Neural cell (in vitro differentiated cells): ENCODE results near the gene OAS1. TPM values are rescaled to one million over a fixed set of nuclear protein-coding genes. Genes with fewer than 3 reads are reported as not detected.

Experiments
- H2AFZ ChIP-seq: fragments of 200-600, 300-800 bp; sonication (generic), shearing (Covaris generic); 2 replicates; pipeline ENCODE4 v1.6.0; 2014; ENCODE audit warnings: low read depth, mild to moderate bottlenecking, antibody characterized with exemption, low read length, moderate library complexity
- H3F3A ChIP-seq: fragments of 200-600 bp; shearing (Covaris generic); 2 replicates; pipeline ENCODE4 v1.6.1; 2016; ENCODE audit warnings: mild to moderate bottlenecking, moderate library complexity, mixed read lengths, antibody characterized with exemption, low read length; ENCODE audit not compliant: insufficient read depth, poor library complexity, severe bottlenecking
- H3K27ac ChIP-seq: fragments of 200-600, 300-800 bp; sonication (generic), shearing (Covaris generic); 2 replicates; pipeline ENCODE4 v1.5.1; 2014; ENCODE audit warnings: mild to moderate bottlenecking, low read length, moderate library complexity
- H3K27me3 ChIP-seq: fragments of 300-800, 200-600 bp; sonication (generic), shearing (Covaris generic); 2 replicates; pipeline ENCODE4 v1.6.0; 2014; ENCODE audit warnings: mild to moderate bottlenecking, low read depth, low read length, moderate library complexity; ENCODE audit not compliant: insufficient read depth
- H3K36me3 ChIP-seq: fragments of 300-800, 200-600 bp; sonication (generic), shearing (Covaris generic); 2 replicates; pipeline ENCODE4 v1.5.1; 2014; ENCODE audit warnings: mild to moderate bottlenecking, antibody characterized with exemption, low read length, moderate library complexity; ENCODE audit not compliant: insufficient read depth
- H3K4me2 ChIP-seq: fragments of 300-800, 200-600 bp; sonication (generic), shearing (Covaris generic); 2 replicates; pipeline ENCODE4 v1.6.0; 2014; ENCODE audit warnings: mild to moderate bottlenecking, low read length
- H3K4me3 ChIP-seq: fragments of 300-800, 200-600 bp; sonication (generic), shearing (Covaris generic); 2 replicates; pipeline ENCODE4 v1.5.1; 2014; ENCODE audit warnings: mild to moderate bottlenecking, low read length, moderate library complexity
- H3K79me2 ChIP-seq: fragments of 200-600 bp; shearing (Covaris generic); replicated peaks from 2 replicates; pipeline ENCODE4 v1.6.0; 2014; ENCODE audit warnings: mild to moderate bottlenecking, low read length, moderate library complexity; ENCODE audit not compliant: insufficient read depth
- H3K9ac ChIP-seq: fragments of 300-800, 200-600 bp; sonication (generic), shearing (Covaris generic); 2 replicates; pipeline ENCODE4 v1.6.1; 2016; ENCODE audit warnings: mild to moderate bottlenecking, low read length, mixed read lengths
- H3K9me2 ChIP-seq: fragments of 200-600 bp; shearing (Covaris generic); 2 replicates; pipeline ENCODE4 v1.6.1; 2016; ENCODE audit warnings: mild to moderate bottlenecking, low read length, mixed read lengths; ENCODE audit not compliant: insufficient read depth
- H3K9me3 ChIP-seq: fragments of 200-600, 300-800 bp; sonication (generic), shearing (Covaris generic); 2 replicates; pipeline ENCODE4 v1.6.1; 2016; ENCODE audit warnings: mild to moderate bottlenecking, mixed run types, low read length, moderate library complexity, mixed read lengths
- H4K20me1 ChIP-seq: fragments of 200-600 bp; shearing (Covaris generic); 2 replicates; pipeline ENCODE4 v1.6.1; 2016; ENCODE audit warnings: mild to moderate bottlenecking, mixed run types; ENCODE audit not compliant: insufficient read depth
- EP300 ChIP-seq: fragments of 450-650 bp; conservative IDR thresholded peaks from 2 replicates; pipeline ENCODE4 v1.6.1; 2014; ENCODE audit warnings: antibody characterized with exemption, mild to moderate bottlenecking, moderate library complexity; ENCODE audit not compliant: poor library complexity, severe bottlenecking
- EZH2 ChIP-seq: fragments of 200-600, 300-800 bp; shearing (Covaris generic), sonication (generic); IDR thresholded peaks from 2 replicates; pipeline ENCODE4 v1.6.1; 2014; ENCODE audit warnings: antibody characterized with exemption, low read length, borderline replicate concordance, mild to moderate bottlenecking; ENCODE audit not compliant: insufficient read depth, poor library complexity, severe bottlenecking
- MXI1 ChIP-seq: fragments of 450-650 bp; conservative IDR thresholded peaks from 2 replicates; pipeline ENCODE4 v1.6.1; 2014; ENCODE audit warnings: antibody characterized with exemption, mild to moderate bottlenecking; ENCODE audit not compliant: poor library complexity, severe bottlenecking
- POLR2AphosphoS5 ChIP-seq: IDR thresholded peaks from 2 replicates; pipeline ENCODE4 v1.6.1; 2012
- RAD21 ChIP-seq: fragments of 450-650 bp; conservative IDR thresholded peaks from 2 replicates; pipeline ENCODE4 v1.6.1; 2014; ENCODE audit warnings: antibody characterized with exemption, mild to moderate bottlenecking, moderate library complexity
- SMC3 ChIP-seq: fragments of 450-650 bp; conservative IDR thresholded peaks from 2 replicates; pipeline ENCODE4 v1.6.1; 2014; ENCODE audit warnings: antibody characterized with exemption, mild to moderate bottlenecking, moderate library complexity; ENCODE audit not compliant: poor library complexity
- TAF1 ChIP-seq: IDR thresholded peaks from 2 replicates; pipeline ENCODE4 v1.6.1; 2012; ENCODE audit warnings: low read depth
- polyA plus RNA-seq: library from polyadenylated mRNA; depleted of rRNA; stranded (reverse); fragments of >200 nt; gene quantifications from 2 replicates; pipeline ENCODE4 v1.2.3, GENCODE V29; 2014
- TF ChIP-seq, protein P1 (sequence below): IDR thresholded peaks from 2 replicates; pipeline ENCODE4 v1.6.1; 2012; ENCODE audit warnings: borderline replicate concordance
- TF ChIP-seq, protein P2 (sequence below): fragments of 450-650 bp; IDR thresholded peaks from 2 replicates; pipeline ENCODE4 v1.5.1; 2014; ENCODE audit warnings: antibody characterized with exemption, mild to moderate bottlenecking, moderate library complexity; ENCODE audit not compliant: poor library complexity, severe bottlenecking

Gene OAS1
- polyA plus RNA-seq, 1 donor from 2014 or later, result not detected

DNA sequence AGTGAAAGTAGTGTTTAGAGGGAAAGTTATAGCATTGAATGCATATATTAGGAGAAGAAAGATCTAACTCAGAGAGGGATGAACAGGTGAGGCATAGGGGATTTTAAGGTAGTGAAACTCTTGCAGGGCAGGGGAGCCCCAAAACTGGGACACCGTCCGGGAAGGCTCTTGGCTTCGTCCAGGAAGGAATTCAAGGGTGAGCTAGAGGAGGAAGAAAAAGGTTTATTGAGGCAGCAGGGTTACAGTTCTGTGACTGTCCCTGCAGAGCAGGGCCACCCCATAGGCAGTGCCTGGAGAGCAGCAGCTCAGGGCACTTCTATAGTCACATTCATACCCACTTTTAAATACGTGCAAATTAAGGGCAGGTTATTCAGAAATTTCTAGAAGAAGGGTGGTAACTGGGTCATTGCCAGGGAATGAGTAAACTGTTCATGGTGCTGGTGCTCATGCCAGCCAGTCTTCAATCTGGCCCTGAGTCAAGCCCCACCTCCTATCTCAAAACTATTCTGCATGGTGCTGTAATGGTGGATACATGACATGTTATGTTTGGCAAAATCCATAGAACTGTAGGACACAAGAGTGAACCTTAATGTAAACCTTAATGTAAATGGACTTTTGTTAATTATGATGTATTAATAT is 1.2 kb upstream of the OAS1 start:
- Histone ChIP-seq H3K27me3 (no peaks in the 10 kb centered on the region), H3K4me2 (no peak overlapping the region), H3K9me2 (no peaks in the 10 kb centered on the region), H3K27ac (no peak overlapping the region), H3K9ac (no peak overlapping the region), H2AFZ (no peak overlapping the region), H3K4me3 (no peak overlapping the region), H3K36me3 (no peaks in the 10 kb centered on the region), H3F3A (no peaks in the 10 kb centered on the region), H4K20me1 (no peaks in the 10 kb centered on the region), H3K9me3 (no peaks in the 10 kb centered on the region), H3K79me2 (no peaks in the 10 kb centered on the region)
- no peak for TF ChIP-seq MXI1
- TF ChIP-seq RAD21, result no peak
- TF ChIP-seq, protein P1, sequence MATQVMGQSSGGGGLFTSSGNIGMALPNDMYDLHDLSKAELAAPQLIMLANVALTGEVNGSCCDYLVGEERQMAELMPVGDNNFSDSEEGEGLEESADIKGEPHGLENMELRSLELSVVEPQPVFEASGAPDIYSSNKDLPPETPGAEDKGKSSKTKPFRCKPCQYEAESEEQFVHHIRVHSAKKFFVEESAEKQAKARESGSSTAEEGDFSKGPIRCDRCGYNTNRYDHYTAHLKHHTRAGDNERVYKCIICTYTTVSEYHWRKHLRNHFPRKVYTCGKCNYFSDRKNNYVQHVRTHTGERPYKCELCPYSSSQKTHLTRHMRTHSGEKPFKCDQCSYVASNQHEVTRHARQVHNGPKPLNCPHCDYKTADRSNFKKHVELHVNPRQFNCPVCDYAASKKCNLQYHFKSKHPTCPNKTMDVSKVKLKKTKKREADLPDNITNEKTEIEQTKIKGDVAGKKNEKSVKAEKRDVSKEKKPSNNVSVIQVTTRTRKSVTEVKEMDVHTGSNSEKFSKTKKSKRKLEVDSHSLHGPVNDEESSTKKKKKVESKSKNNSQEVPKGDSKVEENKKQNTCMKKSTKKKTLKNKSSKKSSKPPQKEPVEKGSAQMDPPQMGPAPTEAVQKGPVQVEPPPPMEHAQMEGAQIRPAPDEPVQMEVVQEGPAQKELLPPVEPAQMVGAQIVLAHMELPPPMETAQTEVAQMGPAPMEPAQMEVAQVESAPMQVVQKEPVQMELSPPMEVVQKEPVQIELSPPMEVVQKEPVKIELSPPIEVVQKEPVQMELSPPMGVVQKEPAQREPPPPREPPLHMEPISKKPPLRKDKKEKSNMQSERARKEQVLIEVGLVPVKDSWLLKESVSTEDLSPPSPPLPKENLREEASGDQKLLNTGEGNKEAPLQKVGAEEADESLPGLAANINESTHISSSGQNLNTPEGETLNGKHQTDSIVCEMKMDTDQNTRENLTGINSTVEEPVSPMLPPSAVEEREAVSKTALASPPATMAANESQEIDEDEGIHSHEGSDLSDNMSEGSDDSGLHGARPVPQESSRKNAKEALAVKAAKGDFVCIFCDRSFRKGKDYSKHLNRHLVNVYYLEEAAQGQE, result no peak
- no peak for TF ChIP-seq TAF1
- no peak for TF ChIP-seq EZH2
- no peak for TF ChIP-seq SMC3
- no peak for TF ChIP-seq POLR2AphosphoS5
- no peak for TF ChIP-seq EP300
- TF ChIP-seq, protein P2, sequence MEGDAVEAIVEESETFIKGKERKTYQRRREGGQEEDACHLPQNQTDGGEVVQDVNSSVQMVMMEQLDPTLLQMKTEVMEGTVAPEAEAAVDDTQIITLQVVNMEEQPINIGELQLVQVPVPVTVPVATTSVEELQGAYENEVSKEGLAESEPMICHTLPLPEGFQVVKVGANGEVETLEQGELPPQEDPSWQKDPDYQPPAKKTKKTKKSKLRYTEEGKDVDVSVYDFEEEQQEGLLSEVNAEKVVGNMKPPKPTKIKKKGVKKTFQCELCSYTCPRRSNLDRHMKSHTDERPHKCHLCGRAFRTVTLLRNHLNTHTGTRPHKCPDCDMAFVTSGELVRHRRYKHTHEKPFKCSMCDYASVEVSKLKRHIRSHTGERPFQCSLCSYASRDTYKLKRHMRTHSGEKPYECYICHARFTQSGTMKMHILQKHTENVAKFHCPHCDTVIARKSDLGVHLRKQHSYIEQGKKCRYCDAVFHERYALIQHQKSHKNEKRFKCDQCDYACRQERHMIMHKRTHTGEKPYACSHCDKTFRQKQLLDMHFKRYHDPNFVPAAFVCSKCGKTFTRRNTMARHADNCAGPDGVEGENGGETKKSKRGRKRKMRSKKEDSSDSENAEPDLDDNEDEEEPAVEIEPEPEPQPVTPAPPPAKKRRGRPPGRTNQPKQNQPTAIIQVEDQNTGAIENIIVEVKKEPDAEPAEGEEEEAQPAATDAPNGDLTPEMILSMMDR, result no peak

DNA sequence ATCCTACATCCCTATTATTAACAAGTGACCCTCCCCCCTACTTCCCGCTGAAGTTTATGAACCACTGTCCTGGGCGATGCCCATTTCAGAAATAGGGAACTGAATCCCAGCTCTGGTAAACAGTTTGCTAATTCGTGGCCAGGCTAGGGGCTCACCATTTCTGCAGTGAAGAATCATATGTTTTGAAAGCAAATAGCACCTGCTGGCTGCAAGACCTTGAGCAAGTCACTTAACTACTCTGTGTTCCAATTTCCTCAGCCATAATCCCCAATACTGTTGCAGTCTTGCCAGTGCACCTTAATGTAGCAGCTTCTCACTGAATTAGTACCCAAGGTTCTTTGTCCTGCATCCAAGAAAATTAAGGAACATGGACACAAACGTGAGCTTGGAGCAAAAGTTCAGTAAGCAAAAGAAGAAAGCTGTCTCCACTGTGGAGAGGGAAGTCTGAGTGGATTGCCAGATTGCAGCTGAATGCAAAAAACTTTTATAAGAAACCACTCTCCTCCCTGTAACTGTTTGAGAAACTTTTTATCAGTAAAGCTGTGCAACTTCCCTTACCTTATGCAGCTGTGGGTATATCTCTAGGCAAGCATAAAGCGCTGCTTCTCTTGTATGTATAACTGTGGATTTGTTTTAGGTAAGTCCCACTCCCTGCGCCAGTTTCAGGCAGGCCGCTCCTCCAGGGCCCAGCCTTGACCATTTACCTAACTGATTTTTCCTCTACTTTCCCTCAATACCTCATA is 824 bp downstream of the OAS1 start:
- no peaks in the 10 kb centered on the region for H3K9me2 ChIP-seq
- no peak overlapping the region for H3K4me3 ChIP-seq
- no peaks in the 10 kb centered on the region for H3K79me2 ChIP-seq
- no peaks in the 10 kb centered on the region for H3K9me3 ChIP-seq
- TF ChIP-seq, protein P2, result no peak
- no peak for TF ChIP-seq EP300
- no peak for TF ChIP-seq MXI1
- TF ChIP-seq, protein P1, result no peak
- no peak for TF ChIP-seq SMC3
- TF ChIP-seq POLR2AphosphoS5, result no peak
- TF ChIP-seq EZH2, result no peak
- no peak for TF ChIP-seq RAD21
- TF ChIP-seq TAF1, result no peak
- no peaks in the 10 kb centered on the region for H3K36me3 ChIP-seq
- H3K27ac ChIP-seq, result no peak overlapping the region
- H4K20me1 ChIP-seq, result no peaks in the 10 kb centered on the region
- no peak overlapping the region for H2AFZ ChIP-seq
- no peak overlapping the region for H3K4me2 ChIP-seq
- no peak overlapping the region for H3K9ac ChIP-seq
- H3F3A ChIP-seq, result no peaks in the 10 kb centered on the region
- no peaks in the 10 kb centered on the region for H3K27me3 ChIP-seq
